Measurements from ENCODE around the gene GOLGA8G.
"Not testable (repeated sequence)": the region's sequence is repeated elsewhere in the genome, so short reads cannot be mapped to it uniquely, and the experiment has no call there.

Gene GOLGA8G, protein sequence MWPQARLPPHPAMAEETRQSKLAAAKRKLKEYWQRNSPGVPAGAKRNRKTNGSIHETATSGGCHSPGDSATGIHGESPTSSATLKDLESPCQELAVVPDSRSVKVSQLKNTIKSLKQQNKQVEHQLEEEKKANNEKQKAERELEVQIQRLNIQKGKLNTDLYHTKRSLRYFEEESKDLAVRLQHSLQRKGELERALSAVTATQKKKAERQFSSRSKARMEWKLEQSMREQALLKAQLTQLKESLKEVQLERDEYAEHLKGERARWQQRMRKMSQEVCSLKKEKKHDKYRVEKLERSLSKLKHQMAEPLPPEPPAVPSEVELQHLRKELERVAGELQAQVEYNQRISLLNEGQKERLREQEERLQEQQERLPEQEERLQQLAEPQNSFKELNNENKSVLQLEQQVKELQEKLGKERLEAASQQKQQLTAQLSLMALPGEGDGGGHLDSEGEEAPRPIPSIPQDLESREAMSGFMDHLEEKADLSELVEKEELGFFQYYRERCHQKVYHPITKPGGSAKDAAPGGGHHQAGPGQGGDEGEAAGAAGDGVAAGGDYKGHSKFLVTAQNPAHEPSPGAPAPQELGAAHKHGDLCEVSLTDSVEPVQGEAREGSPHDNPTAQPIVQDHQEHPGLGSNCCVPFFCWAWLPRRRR

DNA sequence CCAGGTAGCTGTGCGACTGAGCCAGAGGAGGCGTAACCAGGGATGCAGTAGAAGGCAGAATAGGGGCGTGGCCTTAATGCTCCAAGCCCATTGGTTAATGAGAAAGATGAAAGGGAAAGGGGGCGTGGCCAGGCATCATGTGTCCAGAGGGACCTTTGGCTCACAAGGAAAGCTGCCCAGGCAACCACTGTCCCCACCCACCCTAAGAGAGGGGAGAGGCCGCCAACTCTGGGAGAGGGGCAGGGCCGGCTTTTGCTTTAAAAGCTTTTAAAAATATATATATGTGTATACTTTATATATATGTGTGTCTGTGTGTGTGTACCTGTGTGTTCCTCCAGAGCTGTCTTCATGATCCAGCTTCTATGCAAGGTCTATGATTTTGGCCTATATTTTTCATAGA, at the start of gene GOLGA8G:
TSS of gene GOLGA8G (minus strand) at position 18 of the 400 bp plus-strand sequence. CDS start 62 bp downstream, outside the sequence.
- not testable (repeated sequence) for DNase-seq

DNA sequence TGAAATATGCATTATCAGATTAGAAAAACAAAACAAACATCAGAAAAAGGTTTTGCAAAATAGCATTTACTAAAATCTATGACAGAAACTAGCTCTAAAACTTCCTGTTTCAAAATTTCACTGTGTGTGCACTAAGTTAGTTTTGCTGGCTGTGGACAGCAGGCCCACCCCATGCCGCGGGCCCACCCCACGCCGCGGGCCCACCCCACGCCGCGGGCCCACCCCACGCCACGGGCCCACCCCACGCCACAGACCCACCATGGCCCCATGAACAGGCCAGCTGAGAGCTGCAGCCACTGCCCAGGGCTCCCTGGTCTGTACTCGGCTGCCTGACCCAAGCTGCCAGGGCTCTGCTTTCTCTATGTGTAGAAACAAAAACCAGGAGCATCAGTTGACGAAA, 40.6 kb upstream of the GOLGA8G start:
- not testable (repeated sequence) for DNase-seq

DNA sequence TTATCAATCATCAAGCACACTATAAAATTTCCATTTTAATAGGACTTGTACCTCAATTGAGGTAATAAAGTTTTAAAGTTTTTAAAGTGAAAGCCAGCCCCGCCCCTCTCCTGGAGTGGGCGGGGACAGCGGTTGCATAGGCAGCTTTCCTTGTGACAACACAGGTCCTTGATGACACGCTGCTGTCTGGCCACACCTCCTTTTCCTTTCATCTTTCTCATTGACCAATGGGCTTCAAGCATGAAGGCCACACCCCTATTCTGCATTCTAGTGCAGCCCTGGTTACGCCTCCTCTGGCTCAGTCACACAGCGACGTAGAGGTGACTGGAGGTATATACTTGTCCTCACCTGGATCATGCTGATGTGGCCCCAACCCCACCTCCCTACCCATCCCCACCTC, 20.5 kb upstream of the GOLGA8G start, which contains the start of gene GOLGA6L25:
TSS of gene GOLGA6L25 (plus strand) at position 301 of the 400 bp plus-strand sequence. CDS start at position 362, 61 bp downstream.
- DNase-seq: not testable (repeated sequence)

DNA sequence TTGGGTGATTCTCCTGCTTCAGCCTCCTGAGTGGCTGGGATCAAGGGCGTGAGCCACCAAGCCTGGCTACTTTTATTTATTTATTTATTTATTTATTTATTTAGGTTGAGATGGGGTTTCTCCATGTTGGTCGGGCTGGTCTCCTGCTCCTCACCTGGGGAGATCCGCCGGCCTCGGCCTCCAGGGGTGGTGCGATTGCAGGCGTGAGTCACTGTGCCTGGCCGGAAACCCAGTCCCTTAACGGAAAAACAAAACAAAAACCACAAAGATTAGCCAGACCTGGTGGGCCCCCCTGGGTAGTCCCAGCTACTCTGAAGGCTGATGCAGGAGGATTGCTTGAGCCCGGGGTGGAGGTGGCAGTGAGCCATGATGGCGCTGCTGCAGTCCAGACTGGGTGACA, 17.6 kb downstream of the GOLGA8G start:
- not testable (repeated sequence) for DNase-seq

DNA sequence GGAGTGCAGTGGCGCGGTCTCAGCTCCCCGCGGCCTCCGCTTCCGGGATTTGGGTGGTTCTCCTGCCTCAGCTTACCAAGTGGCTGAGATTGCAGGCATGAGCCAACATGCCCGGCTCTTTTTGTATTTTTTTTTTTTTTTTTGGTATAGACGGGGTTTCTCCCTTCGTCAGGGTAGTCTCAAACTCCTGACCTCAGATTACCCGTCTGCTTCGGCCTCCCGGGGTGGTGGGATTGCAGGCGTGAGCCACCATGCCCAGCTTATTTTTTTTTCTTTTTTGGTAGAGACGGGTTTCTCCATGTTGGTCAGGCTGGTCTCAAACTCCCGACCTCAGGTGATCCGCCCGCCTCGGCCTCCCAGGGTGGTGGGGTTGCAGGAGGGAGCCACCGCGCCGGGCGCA, 18.6 kb downstream of the GOLGA8G start:
- not testable (repeated sequence) for DNase-seq

DNA sequence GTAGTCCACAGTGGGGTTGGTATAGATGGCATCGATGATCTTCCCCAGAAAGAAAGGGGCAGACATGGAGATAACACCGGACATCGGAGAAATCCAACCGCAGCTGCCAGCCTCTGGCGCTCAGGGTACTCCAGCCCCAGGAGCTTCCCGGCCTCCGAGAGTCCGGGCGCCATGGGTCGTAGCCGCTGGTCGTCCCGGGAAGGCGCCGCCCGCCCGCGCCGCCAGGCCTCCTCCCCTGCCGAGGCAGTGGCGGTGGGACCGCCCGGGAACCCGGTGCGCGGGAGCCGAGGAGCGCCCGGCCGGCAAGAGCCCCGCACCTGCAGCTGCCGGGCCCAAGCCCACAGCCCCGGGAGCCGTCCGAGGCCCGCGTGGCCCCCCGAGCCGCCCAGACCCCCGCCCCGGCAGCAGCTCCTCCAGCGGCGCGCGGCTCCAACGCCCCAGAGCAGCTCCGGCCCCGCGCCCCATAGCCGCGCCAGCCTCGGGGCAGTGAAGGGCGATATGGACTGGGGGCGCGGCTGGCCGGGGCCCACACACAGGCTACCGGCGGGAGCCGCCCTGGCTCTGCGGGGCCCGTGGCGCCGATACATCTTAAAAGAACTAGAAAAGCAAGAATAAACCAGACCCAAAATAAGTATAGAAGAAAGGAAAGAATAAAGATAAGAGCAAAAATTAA, 24.4 kb downstream of the GOLGA8G start:
- DNase-seq: not testable (repeated sequence)

DNA sequence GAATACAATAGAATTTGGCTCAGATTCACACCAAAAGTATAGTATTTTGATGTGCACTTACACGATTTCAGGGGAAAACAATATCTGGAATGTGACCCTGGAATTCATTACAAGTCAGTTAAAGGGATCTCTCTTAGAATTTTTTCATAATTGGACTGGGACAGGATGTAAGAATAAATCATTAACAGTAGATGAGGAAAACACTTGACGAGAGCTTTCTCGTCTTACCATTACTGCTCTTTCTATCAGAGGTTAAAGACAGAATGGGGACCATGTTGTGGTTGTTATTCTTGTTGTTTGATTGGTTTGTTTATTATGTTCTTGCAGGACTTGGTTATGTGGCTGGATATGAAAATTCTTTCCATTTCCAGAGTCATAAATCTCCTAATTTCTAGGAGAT, 51.4 kb downstream of the GOLGA8G start:
- not testable (repeated sequence) for DNase-seq

Measured in activated T-cell treated with anti-CD3 and anti-CD28 coated beads, Interleukin-2, amount 50 U/mL, for 1 hour (primary cell).